Hippocampal formation (tissue), 2 donors: Measurements from ENCODE around the gene TAS1R3.
"Not testable (repeated sequence)": the region's sequence is repeated elsewhere in the genome, so short reads cannot be mapped to it uniquely, and the experiment has no call there.

Experiments used
- DNase-seq, 2 donors: peaks; one replicate each; lab custom pipeline; 2025; lab: John Stamatoyannopoulos, UW

TAS1R3 gene

DNA sequence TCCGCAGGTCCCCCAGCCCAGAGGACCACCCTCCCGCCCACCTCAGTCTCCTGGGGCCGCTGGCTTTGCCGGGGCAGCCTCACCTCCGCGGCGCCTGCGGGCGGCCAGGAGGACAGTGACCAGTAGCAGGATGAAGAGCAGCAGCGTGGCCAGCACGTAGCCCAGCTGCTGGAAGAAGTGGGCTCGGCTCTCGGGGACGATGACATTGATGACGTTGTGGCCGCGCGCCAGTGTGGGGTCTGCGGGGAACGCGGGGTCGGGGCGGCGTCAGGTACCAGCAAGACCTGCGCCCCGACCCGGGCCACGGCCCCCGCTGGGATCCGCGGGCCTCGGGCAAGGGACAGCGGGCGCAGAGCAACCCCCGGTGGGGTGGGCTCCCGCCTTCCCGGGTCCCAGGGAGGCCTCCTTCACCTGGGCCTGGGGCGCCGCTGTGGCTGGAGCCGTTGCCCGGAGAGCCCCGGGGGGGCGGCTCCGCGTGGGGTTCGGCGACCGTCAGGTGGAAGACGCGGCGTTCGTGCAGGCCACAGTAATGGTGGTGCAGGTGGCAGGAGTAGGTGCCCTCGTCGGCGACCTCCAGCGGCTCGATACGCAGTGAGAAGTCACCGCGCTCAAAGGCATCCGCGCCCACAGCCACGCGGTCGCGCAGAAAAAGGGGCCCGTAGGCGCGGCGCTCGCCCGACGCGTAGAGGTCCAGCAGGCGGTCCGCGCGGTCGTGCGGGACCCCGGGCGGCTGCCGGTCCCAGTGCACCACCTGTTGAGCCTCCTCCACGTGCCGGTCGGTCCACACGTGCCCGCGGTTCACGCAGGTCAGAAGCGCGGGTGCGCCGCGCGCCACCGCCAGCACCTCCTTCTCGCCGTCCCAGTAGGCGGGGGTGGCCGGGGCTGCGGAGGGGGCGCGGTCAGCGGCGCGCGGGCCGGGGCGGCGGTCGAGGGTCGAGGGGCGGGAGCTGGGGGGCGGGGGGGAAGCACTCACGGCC, 23.5 kb downstream of the TAS1R3 start:
- no peak for DNase-seq

GRCh38 chr1:1355416-1355815, 24.3 kb downstream of the TAS1R3 start:
- DNase-seq, result no peak

DNA sequence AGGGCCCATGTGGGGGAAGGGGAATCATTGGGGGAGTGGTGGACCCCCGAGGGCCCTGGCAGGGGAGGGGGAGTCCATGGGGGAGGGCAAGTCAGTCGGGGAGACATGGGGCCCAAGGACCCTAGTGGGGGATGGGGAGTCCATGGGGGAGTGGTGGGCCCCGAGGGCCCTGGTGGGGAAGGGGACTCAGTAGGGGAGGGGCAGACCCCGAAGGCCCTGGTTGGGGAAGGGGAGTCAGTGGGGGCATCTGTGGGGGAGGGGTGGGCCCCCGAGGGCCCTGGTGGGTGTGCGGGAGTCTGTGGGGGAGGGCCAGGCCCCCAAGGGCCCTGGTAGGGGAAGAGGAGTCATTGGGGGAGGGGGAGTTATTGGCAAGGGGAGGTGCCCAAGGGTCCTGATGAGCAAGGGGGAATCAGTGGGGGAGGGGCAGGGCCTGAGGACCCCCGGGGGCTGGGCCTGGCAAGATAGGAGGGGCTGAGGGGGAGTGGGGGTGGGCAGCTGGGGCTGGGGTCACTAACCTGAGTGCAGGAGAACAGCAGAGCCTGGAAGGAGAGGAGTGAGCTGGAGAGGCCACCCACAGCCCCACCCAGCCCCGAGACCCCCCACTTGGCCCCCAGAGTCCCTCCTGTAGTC, 25.2 kb downstream of the TAS1R3 start:
- DNase-seq, result no peak

DNA sequence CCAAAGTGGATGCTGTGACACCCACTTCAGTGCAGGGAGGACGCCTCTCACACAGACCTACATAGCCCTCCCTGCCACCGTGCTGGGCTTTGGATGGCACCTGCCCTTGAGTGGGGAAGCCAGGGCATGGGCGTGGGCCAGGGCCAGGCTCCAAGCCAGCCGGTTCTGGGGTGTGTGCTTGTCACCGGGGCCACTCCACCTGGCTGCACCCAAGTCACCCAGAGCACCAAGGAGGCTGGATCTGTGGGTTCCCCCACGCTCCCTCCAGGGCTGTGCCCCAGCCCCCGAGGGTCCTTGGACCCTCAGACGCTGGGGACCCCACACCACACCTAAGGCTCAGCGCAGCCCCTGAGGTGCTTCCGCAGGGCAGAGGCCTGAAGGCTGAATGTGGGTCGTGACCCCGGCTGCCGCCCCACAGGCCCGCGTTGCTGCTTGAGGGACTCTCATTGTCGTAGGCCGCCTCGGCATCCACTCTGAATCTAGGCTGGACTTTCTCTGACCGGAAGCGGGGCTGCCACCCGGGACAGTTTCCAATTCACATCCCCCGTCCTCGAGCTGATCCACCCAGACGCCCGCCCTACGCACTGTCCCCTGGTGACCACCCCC, 25.8 kb downstream of the TAS1R3 start:
- DNase-seq, result no peak

DNA sequence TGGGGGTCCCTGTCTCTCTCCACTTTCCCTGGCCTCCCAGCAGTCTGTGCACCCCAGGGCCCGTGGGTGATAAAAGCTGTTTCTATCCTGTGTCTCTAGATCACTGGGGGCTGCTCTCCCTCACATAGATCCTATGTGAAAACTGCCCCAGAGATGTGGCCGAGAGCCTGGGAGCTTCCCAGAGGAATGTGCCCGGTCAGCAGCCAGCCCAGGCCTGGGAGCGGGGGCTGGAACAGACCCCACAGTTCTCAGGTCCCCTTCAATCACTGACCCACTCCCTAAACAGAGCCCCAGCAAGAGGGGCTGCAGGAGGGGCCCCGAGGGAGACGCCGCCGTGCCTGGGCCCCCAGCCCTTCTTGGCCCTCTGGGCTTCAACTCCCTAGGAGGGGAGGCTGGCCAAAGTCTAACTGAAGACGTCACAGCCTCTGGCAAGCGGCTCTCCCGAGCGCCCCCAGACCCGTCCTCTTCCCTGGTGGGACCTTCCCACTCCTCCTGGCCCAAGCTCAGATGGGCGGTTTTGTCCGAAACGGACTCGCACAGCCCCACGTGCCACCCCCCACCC, 26.9 kb downstream of the TAS1R3 start:
- DNase-seq, result no peak

GRCh38 chr1:1358433-1359271, 27.6 kb downstream of the TAS1R3 start, which contains the start of gene MXRA8:
TSS of gene MXRA8 (minus strand) at chr1:1358555. CDS start at chr1:1358504, 51 bp downstream.
- DNase-seq, result no peak

DNA sequence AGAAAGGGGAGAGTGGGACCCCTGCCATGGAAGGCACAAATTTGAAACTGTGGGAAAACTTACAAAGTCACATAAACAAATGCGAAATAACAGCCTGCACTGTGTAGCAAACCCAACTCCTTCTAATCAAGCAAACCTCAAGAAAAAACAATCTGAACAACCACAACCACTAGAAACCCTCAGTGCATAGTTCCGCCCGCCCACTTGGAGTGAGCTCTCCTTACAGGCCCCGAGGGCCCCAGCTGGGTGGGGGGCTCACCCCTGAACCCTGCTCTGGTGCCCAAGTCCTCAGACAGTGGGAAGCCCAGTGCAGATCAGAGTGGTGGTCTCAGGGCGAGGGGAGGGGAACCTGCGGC, 28.2 kb downstream of the TAS1R3 start:
- DNase-seq, result no peak

DNA sequence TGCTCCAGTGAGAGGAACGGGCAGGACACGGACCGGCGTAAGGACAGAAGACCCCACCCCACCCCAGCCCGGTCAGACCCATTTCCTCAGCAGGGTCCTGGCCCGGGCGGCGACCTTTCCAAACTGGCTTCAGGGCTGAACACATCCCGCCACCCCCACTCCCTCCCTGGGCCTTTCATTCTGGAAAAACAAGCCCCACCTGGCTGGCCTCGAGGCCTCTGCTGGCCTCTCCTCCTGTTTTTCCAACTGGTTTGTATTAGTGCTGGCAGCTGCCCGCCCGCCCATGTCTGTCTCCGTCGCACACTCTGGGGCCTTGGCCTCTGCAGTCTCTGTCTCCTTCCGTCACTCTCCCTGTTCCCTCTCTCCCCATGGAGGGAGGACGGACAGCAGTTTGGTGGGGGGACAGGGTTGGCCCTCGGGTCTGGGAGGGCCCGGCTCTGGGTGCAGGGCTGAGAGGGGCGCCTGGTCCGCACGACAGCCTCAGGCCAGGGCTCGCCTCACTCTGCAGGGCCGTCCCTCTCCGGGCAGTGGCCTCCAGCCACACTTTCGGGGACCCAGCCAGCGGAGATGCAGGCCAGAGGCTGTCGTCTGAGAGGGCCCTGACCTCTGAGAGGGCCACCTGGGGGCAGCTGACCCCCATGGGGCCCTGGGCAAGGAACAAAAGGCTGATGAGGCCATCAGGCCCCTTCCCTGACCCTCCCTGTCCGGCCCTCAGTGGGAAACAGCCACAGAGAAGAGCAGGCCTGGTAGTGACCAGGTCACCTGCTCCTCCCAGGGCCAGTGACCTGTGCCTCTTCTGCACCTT, 28.8 kb downstream of the TAS1R3 start:
- DNase-seq, result no peak

- no peak for DNase-seq
These were observed 29.6 kb downstream of the TAS1R3 start for GRCh38 chr1:1360506-1361169.

- no peak for DNase-seq
These were observed 30.3 kb downstream of the TAS1R3 start for GRCh38 chr1:1361233-1361981.

GRCh38 chr1:1361982-1362423, 30.9 kb downstream of the TAS1R3 start:
- DNase-seq, result no peak

- no peak for DNase-seq
These were observed 33.2 kb downstream of the TAS1R3 start for GRCh38 chr1:1364266-1364665.

DNA sequence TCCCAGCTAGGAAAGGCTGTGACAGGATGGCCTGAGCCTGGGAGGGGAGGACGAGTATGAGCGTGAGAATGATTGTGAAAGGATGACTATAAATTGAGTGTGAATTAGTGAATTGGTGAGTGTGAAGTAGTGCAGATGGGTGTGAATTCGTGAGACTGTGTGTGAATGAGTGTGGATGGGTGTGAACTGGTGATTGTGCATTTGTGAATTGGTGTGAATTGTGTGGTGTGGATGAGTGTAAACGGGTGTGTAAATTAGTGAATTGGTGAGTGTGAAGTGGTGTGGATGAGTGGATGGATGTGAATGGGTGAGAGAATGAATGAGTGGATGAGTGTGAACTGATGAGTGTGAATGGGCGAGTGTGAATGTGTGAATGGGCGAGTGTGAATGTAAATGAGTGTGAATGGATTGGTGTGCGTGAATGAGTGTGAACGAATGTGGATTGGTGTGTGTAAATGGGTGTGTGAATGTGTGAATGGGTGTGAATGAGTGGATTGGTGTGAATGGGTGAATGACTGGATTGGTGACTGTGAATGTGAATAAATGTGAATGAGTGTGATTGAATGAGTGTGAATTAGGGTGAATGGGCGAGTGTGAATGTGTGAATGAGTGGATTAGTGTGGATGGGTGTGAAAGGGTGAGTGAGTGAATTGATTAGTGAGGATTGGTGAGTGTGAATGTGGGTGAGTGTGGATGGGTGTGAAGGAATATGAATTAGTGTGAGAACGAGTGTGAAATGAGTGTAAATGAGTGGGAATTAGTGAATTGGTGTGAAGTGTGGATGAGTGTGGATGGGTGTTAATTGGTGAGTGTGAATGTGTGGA, 35.0 kb downstream of the TAS1R3 start:
- no peak for DNase-seq

GRCh38 chr1:1366699-1367066, 35.6 kb downstream of the TAS1R3 start:
- DNase-seq, result no peak

GRCh38 chr1:1367315-1367714, 36.2 kb downstream of the TAS1R3 start:
- no peak for DNase-seq

GRCh38 chr1:1370094-1370493, 39.0 kb downstream of the TAS1R3 start:
- not testable (repeated sequence) for DNase-seq

- DNase-seq, result no peak
These were observed 39.8 kb downstream of the TAS1R3 start for GRCh38 chr1:1370771-1371300.

DNA sequence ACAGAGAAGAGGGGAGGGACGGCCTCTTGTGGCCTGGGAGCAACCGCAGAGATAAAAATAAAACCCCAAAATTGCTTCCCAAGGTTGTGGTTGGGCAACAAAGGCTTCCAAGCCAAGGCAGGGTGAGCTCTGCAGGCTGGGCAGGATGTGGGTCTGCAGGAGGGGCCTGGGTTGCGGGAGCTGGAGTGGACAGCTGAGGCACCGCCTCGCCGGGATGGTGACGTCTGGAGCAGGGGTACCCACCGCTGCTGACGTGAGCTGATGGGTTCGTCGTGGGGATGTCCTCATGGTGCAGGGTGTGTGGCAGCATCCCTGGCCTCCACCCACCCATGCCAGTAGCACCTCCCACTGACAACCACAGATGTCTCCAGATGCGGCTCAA, 40.3 kb downstream of the TAS1R3 start:
- no peak for DNase-seq
